ENCODE measurements around the gene AP3D1. TPM values are rescaled to one million over a fixed set of nuclear protein-coding genes. Genes with fewer than 3 reads are reported as not detected.

The AP3D1 gene
- polyA plus RNA-seq, 1 donor, result 103 TPM

GRCh38 chr19:2181633-2181997, 30.2 kb upstream of the AP3D1 start:
- no peak for DNase-seq
- WGBS (ENCODE audit: insufficient coverage, low lambda C conversion rate), result no CpG with 5 or more reads among the region's 9 CpGs
- Histone ChIP-seq H3K9me3 (ENCODE audit: control insufficient read depth, low read depth, low read length) (no peaks in the 10 kb centered on the region), H3K27me3 (ENCODE audit: control insufficient read depth, insufficient read depth, low read length) (no peaks in the 10 kb centered on the region), H3K4me3 (ENCODE audit: low read length) (no peak overlapping the region), H3K4me1 (ENCODE audit: control insufficient read depth, insufficient read depth, low read length) (peaks cover 3% of the 10 kb centered on the region), H3K36me3 (ENCODE audit: control insufficient read depth, insufficient read depth, low read length) (peaks cover 38% of the 10 kb centered on the region), H3K27ac (ENCODE audit: low read length) (no peak overlapping the region)

- WGBS (ENCODE audit: insufficient coverage, low lambda C conversion rate), result no CpG with 5 or more reads among the region's 22 CpGs
- Histone ChIP-seq H3K36me3 (ENCODE audit: control insufficient read depth, insufficient read depth, low read length) (peaks cover 32% of the 10 kb centered on the region), H3K4me1 (ENCODE audit: control insufficient read depth, insufficient read depth, low read length) (peaks cover 3% of the 10 kb centered on the region), H3K27ac (ENCODE audit: low read length) (no peak overlapping the region), H3K4me3 (ENCODE audit: low read length) (no peak overlapping the region), H3K27me3 (ENCODE audit: control insufficient read depth, insufficient read depth, low read length) (no peaks in the 10 kb centered on the region), H3K9me3 (ENCODE audit: control insufficient read depth, low read depth, low read length) (no peaks in the 10 kb centered on the region)
- no peak for DNase-seq
Measured at GRCh38 chr19:2180881-2181632, 29.7 kb upstream of the AP3D1 start.

GRCh38 chr19:2180114-2180513, 28.7 kb upstream of the AP3D1 start:
- Histone ChIP-seq H3K36me3 (ENCODE audit: control insufficient read depth, insufficient read depth, low read length) (peaks cover 29% of the 10 kb centered on the region), H3K4me3 (ENCODE audit: low read length) (no peak overlapping the region), H3K27me3 (ENCODE audit: control insufficient read depth, insufficient read depth, low read length) (no peaks in the 10 kb centered on the region), H3K27ac (ENCODE audit: low read length) (no peak overlapping the region), H3K9me3 (ENCODE audit: control insufficient read depth, low read depth, low read length) (no peaks in the 10 kb centered on the region), H3K4me1 (ENCODE audit: control insufficient read depth, insufficient read depth, low read length) (peaks cover 3% of the 10 kb centered on the region)
- no peak for DNase-seq
- WGBS (ENCODE audit: insufficient coverage, low lambda C conversion rate), result no CpG with 5 or more reads among the region's 19 CpGs

GRCh38 chr19:2179095-2179494, 27.7 kb upstream of the AP3D1 start:
- WGBS (ENCODE audit: insufficient coverage, low lambda C conversion rate), result 80% methylated on average over 1 of the region's 17 CpGs
- Histone ChIP-seq H3K4me1 (ENCODE audit: control insufficient read depth, insufficient read depth, low read length) (peaks cover 4% of the 10 kb centered on the region), H3K27ac (ENCODE audit: low read length) (no peak overlapping the region), H3K27me3 (ENCODE audit: control insufficient read depth, insufficient read depth, low read length) (no peaks in the 10 kb centered on the region), H3K9me3 (ENCODE audit: control insufficient read depth, low read depth, low read length) (no peaks in the 10 kb centered on the region), H3K4me3 (ENCODE audit: low read length) (no peak overlapping the region), H3K36me3 (ENCODE audit: control insufficient read depth, insufficient read depth, low read length) (peaks cover 23% of the 10 kb centered on the region)
- DNase-seq, result no peak

- H3K4me3 ChIP-seq (ENCODE audit: low read length), result no peak overlapping the region
- peaks cover 30% of the 10 kb centered on the region for H3K4me1 ChIP-seq (ENCODE audit: control insufficient read depth, insufficient read depth, low read length)
- no peak overlapping the region for H3K27ac ChIP-seq (ENCODE audit: low read length)
- H3K36me3 ChIP-seq (ENCODE audit: control insufficient read depth, insufficient read depth, low read length), result peaks cover 18% of the 10 kb centered on the region
- no peak for DNase-seq
- H3K9me3 ChIP-seq (ENCODE audit: control insufficient read depth, low read depth, low read length), result no peaks in the 10 kb centered on the region
- no peaks in the 10 kb centered on the region for H3K27me3 ChIP-seq (ENCODE audit: control insufficient read depth, insufficient read depth, low read length)
- no CpG with 5 or more reads among the region's 22 CpGs for WGBS (ENCODE audit: insufficient coverage, low lambda C conversion rate)
Measured at GRCh38 chr19:2176337-2176994, 25.1 kb upstream of the AP3D1 start.

GRCh38 chr19:2175742-2176141, 24.4 kb upstream of the AP3D1 start:
- H3K36me3 ChIP-seq (ENCODE audit: control insufficient read depth, insufficient read depth, low read length), result peaks cover 12% of the 10 kb centered on the region
- no peaks in the 10 kb centered on the region for H3K27me3 ChIP-seq (ENCODE audit: control insufficient read depth, insufficient read depth, low read length)
- no CpG with 5 or more reads among the region's 14 CpGs for WGBS (ENCODE audit: insufficient coverage, low lambda C conversion rate)

DNA sequence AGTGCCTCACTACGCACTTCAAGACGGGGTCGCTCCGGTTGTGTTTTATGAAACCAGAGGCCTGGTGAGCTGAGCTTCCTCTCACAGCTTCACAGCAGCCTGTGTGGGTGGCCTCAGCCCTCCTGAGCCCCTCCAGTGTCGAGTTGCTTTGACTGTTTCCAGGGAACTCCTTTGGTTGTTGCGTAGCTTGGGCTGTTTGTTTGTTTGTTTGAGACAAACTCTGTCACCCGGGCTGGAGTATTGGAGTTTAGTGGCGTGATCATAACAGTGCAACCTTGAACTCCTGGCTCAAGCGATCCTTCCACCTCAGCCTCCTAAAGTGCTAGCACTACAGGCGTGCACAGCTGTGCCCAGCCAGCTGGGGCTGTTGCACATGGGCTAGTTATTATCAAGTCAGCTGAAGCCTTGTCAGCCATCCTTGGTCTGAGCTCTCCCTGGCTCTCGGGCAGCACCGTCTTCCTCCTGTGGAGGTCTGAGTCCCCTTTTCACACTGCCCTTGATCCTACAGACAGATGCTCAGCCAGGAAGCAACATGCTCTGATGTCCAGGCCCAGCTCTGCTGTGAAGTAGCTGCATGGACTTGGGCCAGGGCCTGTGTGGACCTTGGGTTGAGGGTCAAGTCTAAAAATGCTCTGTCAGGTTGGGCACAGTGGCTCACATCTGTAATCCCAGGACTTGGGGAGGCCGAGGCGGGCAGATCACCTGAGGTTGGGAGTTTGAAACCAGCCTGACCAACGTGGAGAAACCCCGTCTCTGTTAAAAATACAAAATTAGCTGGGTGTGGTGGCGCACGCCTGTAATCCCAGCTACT, 22.6 kb upstream of the AP3D1 start:
- H3K4me1 ChIP-seq (ENCODE audit: control insufficient read depth, insufficient read depth, low read length), result peaks cover 53% of the 10 kb centered on the region
- no peak overlapping the region for H3K4me3 ChIP-seq (ENCODE audit: low read length)
- WGBS (ENCODE audit: insufficient coverage, low lambda C conversion rate), result no CpG with 5 or more reads among the region's 18 CpGs
- no peaks in the 10 kb centered on the region for H3K27me3 ChIP-seq (ENCODE audit: control insufficient read depth, insufficient read depth, low read length)
- no peak for DNase-seq
- H3K9me3 ChIP-seq (ENCODE audit: control insufficient read depth, low read depth, low read length), result no peaks in the 10 kb centered on the region
- H3K36me3 ChIP-seq (ENCODE audit: control insufficient read depth, insufficient read depth, low read length), result peaks cover 10% of the 10 kb centered on the region
- peak overlapping the region; percentile 39 for H3K27ac ChIP-seq (ENCODE audit: low read length)

More at GRCh38 chr19:2175742-2176141, 24.4 kb upstream of the AP3D1 start:
- Histone ChIP-seq H3K9me3 (ENCODE audit: control insufficient read depth, low read depth, low read length) (no peaks in the 10 kb centered on the region), H3K4me1 (ENCODE audit: control insufficient read depth, insufficient read depth, low read length) (peaks cover 35% of the 10 kb centered on the region), H3K27ac (ENCODE audit: low read length) (no peak overlapping the region), H3K4me3 (ENCODE audit: low read length) (no peak overlapping the region)
- DNase-seq, result no peak

- no peak for DNase-seq
- no CpG with 5 or more reads among the region's 21 CpGs for WGBS (ENCODE audit: insufficient coverage, low lambda C conversion rate)
- H3K4me3 ChIP-seq (ENCODE audit: low read length), result no peak overlapping the region
- H3K27me3 ChIP-seq (ENCODE audit: control insufficient read depth, insufficient read depth, low read length), result no peaks in the 10 kb centered on the region
- H3K27ac ChIP-seq (ENCODE audit: low read length), result peak overlapping the region; percentile 91
- no peaks in the 10 kb centered on the region for H3K9me3 ChIP-seq (ENCODE audit: control insufficient read depth, low read depth, low read length)
- peaks cover 10% of the 10 kb centered on the region for H3K36me3 ChIP-seq (ENCODE audit: control insufficient read depth, insufficient read depth, low read length)
- peaks cover 59% of the 10 kb centered on the region for H3K4me1 ChIP-seq (ENCODE audit: control insufficient read depth, insufficient read depth, low read length)
Measured at GRCh38 chr19:2173388-2173766, 22.0 kb upstream of the AP3D1 start.

DNA sequence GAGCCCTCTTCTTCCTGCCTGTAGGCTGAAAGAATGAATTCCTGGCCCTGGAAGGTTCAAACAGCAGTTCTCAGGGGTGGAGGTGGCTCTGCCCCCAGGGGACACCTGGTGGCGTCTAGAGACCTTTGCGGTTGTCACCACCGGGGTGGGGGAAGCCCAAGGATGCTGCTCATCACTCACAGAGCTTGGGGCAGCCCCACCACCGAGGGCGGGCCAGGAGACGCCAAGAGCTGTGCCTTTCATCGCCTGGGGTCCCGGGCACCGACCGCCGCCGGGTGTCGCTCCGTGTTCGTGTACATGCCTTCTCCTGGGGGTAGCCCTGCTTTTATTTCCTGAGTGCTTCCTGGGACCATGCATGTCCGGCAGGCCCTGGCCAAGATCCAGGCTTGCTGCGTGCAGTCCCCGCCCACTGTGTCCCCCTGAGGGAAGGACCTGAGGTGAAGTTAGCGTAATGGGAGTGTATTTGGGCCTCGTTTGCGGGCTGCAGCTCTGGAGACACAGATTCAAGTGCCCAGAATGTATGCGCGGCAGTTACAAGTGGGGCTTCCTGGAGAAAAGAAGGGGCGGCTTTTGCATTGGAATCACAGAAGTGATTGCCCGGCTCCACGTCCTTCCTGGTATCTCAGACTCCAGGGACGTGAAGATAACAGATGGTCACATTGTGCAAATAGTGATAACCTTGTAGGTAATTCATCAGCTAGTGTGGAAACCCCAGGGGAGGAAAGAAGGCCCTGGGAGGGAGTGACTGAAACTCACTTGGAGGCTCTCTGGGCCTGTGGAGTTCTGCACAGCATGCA, 20.2 kb upstream of the AP3D1 start:
- Histone ChIP-seq H3K4me1 (ENCODE audit: control insufficient read depth, insufficient read depth, low read length) (peaks cover 75% of the 10 kb centered on the region), H3K27ac (ENCODE audit: low read length) (peak overlapping the region; percentile 91), H3K27me3 (ENCODE audit: control insufficient read depth, insufficient read depth, low read length) (no peaks in the 10 kb centered on the region), H3K36me3 (ENCODE audit: control insufficient read depth, insufficient read depth, low read length) (peaks cover 12% of the 10 kb centered on the region), H3K4me3 (ENCODE audit: low read length) (peak overlapping the region; percentile 9), H3K9me3 (ENCODE audit: control insufficient read depth, low read depth, low read length) (peaks cover 2% of the 10 kb centered on the region)
- peak; percentile 70 to 80 for DNase-seq
- no CpG with 5 or more reads among the region's 27 CpGs for WGBS (ENCODE audit: insufficient coverage, low lambda C conversion rate)

- peak overlapping the region; percentile 91 for H3K27ac ChIP-seq (ENCODE audit: low read length)
- H3K36me3 ChIP-seq (ENCODE audit: control insufficient read depth, insufficient read depth, low read length), result peaks cover 12% of the 10 kb centered on the region
- H3K27me3 ChIP-seq (ENCODE audit: control insufficient read depth, insufficient read depth, low read length), result no peaks in the 10 kb centered on the region
- DNase-seq, result no peak
- H3K4me3 ChIP-seq (ENCODE audit: low read length), result no peak overlapping the region
- H3K9me3 ChIP-seq (ENCODE audit: control insufficient read depth, low read depth, low read length), result peaks cover 2% of the 10 kb centered on the region
- peaks cover 81% of the 10 kb centered on the region for H3K4me1 ChIP-seq (ENCODE audit: control insufficient read depth, insufficient read depth, low read length)
- no CpG with 5 or more reads among the region's 5 CpGs for WGBS (ENCODE audit: insufficient coverage, low lambda C conversion rate)
Measured at GRCh38 chr19:2170987-2171348, 19.6 kb upstream of the AP3D1 start.
